Activated CD8-positive, alpha-beta T cell treated with anti-CD3 and anti-CD28 coated beads for 36 hours (primary cell): ENCODE data around the gene SSMEM1. TPM values are rescaled to one million over a fixed set of nuclear protein-coding genes. Genes with fewer than 3 reads are reported as not detected.
"Not testable (repeated sequence)": the region's sequence is repeated elsewhere in the genome, so short reads cannot be mapped to it uniquely, and the experiment has no call there.

Experiments used
- ATAC-seq: fragments of 200-7000 bp; cut with Tn5 transposase; one replicate; pipeline ENCODE4 v1.10.0; 2021; ENCODE audit warnings: mild to moderate bottlenecking, moderate library complexity
- CTCF ChIA-PET: fragments of 350-600 bp; sonication (Branson Sonifier 250); formaldehyde crosslinking; loops from one replicate; lab custom pipeline; 2021; ENCODE audit warnings: antibody characterized with exemption; lab: Charles Lee
- POLR2A ChIA-PET: fragments of 350-600 bp; sonication (Branson Sonifier 250); formaldehyde crosslinking; loops from one replicate; lab custom pipeline; 2021; ENCODE audit warnings: antibody characterized with exemption; lab: Charles Lee
- DNase-seq: peaks from one replicate; pipeline ENCODE4 v3.0.0-alpha.2; 2020
- H3K27ac Mint-ChIP-seq: one replicate; pipeline ENCODE4 v1.8.0; 2021; ENCODE audit warnings: mild to moderate bottlenecking, mixed read lengths
- H3K27me3 Mint-ChIP-seq: one replicate; pipeline ENCODE4 v1.8.0; 2021; ENCODE audit warnings: mixed read lengths
- H3K36me3 Mint-ChIP-seq: one replicate; pipeline ENCODE4 v1.8.0; 2021; ENCODE audit warnings: low read depth, mixed read lengths
- H3K4me1 Mint-ChIP-seq: one replicate; pipeline ENCODE4 v1.8.0; 2021; ENCODE audit warnings: low read depth, mixed read lengths
- H3K4me3 Mint-ChIP-seq: one replicate; pipeline ENCODE4 v1.8.0; 2021; ENCODE audit warnings: mild to moderate bottlenecking, moderate library complexity, mixed read lengths
- H3K9me3 Mint-ChIP-seq: one replicate; pipeline ENCODE4 v1.8.0; 2021; ENCODE audit warnings: mixed read lengths
- intact Hi-C: fragments of 100-400 bp; cut with micrococcal nuclease; formaldehyde crosslinking; loops from one replicate; pipeline ENCODE4 v1.10.0; 2022
- total RNA-seq, 2 experiments: library from RNA; stranded (reverse); gene quantifications; one replicate each; pipeline ENCODE4 v1.2.3, GENCODE V29; 2021
- TF ChIP-seq, protein P1 (sequence below): fragments of 200-600 bp; IDR thresholded peaks from one replicate; pipeline ENCODE4 v1.8.0; 2022; ENCODE audit warnings: antibody characterized with exemption, mild to moderate bottlenecking

Gene SSMEM1
- total RNA-seq, 2 experiments from 2014 or later, result not detected

GRCh38 chr7:130232209-130232608 is 24.5 kb downstream of the SSMEM1 start:
- intact Hi-C loops, result no loop called here
- peaks cover 2% of the 10 kb centered on the region for H3K27me3 Mint-ChIP-seq
- H3K36me3 Mint-ChIP-seq, result no peaks in the 10 kb centered on the region
- no peaks in the 10 kb centered on the region for H3K4me1 Mint-ChIP-seq
- TF ChIP-seq, protein P1, sequence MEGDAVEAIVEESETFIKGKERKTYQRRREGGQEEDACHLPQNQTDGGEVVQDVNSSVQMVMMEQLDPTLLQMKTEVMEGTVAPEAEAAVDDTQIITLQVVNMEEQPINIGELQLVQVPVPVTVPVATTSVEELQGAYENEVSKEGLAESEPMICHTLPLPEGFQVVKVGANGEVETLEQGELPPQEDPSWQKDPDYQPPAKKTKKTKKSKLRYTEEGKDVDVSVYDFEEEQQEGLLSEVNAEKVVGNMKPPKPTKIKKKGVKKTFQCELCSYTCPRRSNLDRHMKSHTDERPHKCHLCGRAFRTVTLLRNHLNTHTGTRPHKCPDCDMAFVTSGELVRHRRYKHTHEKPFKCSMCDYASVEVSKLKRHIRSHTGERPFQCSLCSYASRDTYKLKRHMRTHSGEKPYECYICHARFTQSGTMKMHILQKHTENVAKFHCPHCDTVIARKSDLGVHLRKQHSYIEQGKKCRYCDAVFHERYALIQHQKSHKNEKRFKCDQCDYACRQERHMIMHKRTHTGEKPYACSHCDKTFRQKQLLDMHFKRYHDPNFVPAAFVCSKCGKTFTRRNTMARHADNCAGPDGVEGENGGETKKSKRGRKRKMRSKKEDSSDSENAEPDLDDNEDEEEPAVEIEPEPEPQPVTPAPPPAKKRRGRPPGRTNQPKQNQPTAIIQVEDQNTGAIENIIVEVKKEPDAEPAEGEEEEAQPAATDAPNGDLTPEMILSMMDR, result no peak
- DNase-seq (no peak), ATAC-seq (no peak)
- no peak overlapping the region for H3K4me3 Mint-ChIP-seq
- no peaks in the 10 kb centered on the region for H3K9me3 Mint-ChIP-seq
- POLR2A ChIA-PET, result interaction anchor here (0.5 kb wide), 1 partner anchor 553 kb away, joined by 3 read pairs; no protein-coding TSS in a partner anchor
- H3K27ac Mint-ChIP-seq, result no peak overlapping the region
- CTCF ChIA-PET, result no interaction called here

GRCh38 chr7:130234078-130234477 is 26.4 kb downstream of the SSMEM1 start:
- DNase-seq (no peak), ATAC-seq (no peak)
- H3K4me1 Mint-ChIP-seq, result no peaks in the 10 kb centered on the region
- ChIA-PET POLR2A (no interaction called here), CTCF (no interaction called here)
- H3K27ac Mint-ChIP-seq, result no peak overlapping the region
- H3K27me3 Mint-ChIP-seq, result peaks cover 3% of the 10 kb centered on the region
- TF ChIP-seq, protein P1, result no peak
- no peak overlapping the region for H3K4me3 Mint-ChIP-seq
- intact Hi-C loops, result no loop called here
- H3K9me3 Mint-ChIP-seq, result no peaks in the 10 kb centered on the region
- H3K36me3 Mint-ChIP-seq, result no peaks in the 10 kb centered on the region

DNA sequence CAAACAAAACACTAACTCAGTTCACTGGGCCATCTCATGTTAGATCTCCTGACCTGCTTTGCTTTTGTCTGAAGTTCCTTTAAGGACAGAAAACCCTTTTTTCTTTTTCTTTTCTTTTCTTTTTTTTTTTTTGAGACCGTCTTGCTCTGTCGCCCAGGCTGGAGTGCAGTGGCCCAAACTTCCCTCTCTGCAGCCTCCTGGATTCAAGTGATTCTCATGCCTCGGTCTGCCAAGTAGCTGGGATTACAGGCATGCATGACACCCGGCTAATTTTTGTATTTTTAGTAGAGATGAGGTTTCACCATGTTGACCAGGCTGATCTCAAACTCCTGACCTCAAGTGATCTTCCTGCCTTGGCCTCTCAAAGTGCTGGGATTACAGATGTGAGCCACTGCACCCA is 28.7 kb downstream of the SSMEM1 start:
- H3K9me3 Mint-ChIP-seq, ATAC-seq, intact Hi-C loops, H3K27me3 Mint-ChIP-seq, H3K27ac Mint-ChIP-seq, H3K4me1 Mint-ChIP-seq, H3K36me3 Mint-ChIP-seq, H3K4me3 Mint-ChIP-seq, DNase-seq, POLR2A ChIA-PET: not testable (repeated sequence)
- CTCF ChIA-PET, result interaction anchor here (0.8 to 2.4 kb wide), 2 partner anchors 141 to 522 kb away, joined by 3 to 7 read pairs; no protein-coding TSS in a partner anchor

DNA sequence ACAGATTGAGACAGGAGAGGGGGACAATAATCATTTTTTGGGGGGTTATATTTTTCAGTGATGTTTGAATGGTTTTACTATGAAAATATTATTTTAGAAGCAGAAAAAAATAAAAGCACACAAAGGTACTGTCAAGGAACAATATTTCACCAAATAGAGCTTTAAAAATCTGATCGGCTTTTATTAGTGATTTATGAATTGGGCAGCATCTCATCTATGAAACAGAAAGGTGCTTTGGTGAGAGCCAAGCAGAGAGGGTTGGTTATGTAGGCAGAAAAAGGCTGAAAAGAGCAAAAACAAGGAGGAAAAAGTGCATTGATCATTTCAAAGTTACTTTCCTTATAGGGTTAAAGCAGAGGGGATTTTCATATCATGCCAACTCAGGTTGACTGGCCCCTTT is 32.6 kb downstream of the SSMEM1 start:
- TF ChIP-seq, protein P1, result no peak
- H3K27ac Mint-ChIP-seq, result no peak overlapping the region
- CTCF ChIA-PET, result interaction anchor here (0.7 to 2.1 kb wide), 4 partner anchors 17 to 518 kb away, joined by 3 to 7 read pairs (median 4); no protein-coding TSS in a partner anchor
- H3K4me1 Mint-ChIP-seq, result peaks cover 8% of the 10 kb centered on the region
- peaks cover 3% of the 10 kb centered on the region for H3K27me3 Mint-ChIP-seq
- H3K36me3 Mint-ChIP-seq, result no peaks in the 10 kb centered on the region
- H3K9me3 Mint-ChIP-seq, result no peaks in the 10 kb centered on the region
- POLR2A ChIA-PET, result no interaction called here
- H3K4me3 Mint-ChIP-seq, result no peak overlapping the region
- intact Hi-C loops, result loop anchor here (10.0 kb wide), 2 partner anchors 245 to 515 kb away; no protein-coding TSS in a partner anchor
- no peak for DNase-seq
- ATAC-seq, result no peak

DNA sequence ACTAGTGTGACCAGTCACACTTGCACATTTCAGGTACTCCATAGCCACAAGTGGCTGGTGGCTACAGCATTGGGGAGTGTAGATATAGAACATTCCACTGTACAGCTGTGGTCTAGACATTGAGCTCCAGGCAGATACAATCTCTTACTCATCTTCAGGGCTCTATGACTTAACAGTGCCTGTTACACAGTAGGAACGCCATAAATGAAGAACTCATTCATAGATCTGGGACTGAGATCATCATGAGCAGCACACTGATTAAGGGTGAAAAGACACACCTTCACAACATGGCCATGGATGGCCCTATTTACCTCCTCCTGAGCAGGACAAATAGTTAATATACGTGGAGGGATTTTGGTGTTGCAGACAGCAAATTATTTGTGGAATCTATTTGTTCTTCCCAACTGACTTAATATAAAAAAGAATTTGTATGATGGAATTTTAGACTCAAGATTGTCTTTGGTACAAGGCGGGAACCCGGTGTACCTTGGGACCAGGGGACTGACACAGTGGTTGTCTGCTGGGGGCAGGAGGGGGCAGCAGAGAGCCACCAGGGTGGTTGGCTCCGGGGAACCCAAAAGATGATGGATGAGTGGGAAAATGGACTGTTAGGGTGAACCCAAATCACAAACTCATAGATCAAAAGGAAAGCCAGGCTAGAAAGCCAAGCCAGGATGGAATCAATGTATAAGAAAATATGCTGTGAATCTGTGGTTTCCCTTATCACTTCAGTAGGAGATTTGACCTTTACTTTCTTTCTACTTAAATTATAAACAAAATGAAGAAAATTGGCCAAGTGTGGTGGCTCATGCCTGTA is 34.7 kb downstream of the SSMEM1 start:
- POLR2A ChIA-PET, result no interaction called here
- Mint-ChIP-seq H3K4me1 (peaks cover 8% of the 10 kb centered on the region), H3K9me3 (peaks cover 2% of the 10 kb centered on the region), H3K4me3 (no peak overlapping the region), H3K27ac (no peak overlapping the region), H3K27me3 (no peaks in the 10 kb centered on the region), H3K36me3 (no peaks in the 10 kb centered on the region)
- DNase-seq (peak; percentile 72), ATAC-seq (peak; percentile 84)
- CTCF ChIA-PET, result interaction anchor here (0.7 to 2.1 kb wide), 9 partner anchors 15 to 515 kb away, joined by 3 to 8 read pairs (median 6); no protein-coding TSS in a partner anchor
- TF ChIP-seq, protein P1, result peak; percentile 90
- intact Hi-C loops, result loop anchor here (10.0 kb wide), 2 partner anchors 242 to 512 kb away; no protein-coding TSS in a partner anchor

DNA sequence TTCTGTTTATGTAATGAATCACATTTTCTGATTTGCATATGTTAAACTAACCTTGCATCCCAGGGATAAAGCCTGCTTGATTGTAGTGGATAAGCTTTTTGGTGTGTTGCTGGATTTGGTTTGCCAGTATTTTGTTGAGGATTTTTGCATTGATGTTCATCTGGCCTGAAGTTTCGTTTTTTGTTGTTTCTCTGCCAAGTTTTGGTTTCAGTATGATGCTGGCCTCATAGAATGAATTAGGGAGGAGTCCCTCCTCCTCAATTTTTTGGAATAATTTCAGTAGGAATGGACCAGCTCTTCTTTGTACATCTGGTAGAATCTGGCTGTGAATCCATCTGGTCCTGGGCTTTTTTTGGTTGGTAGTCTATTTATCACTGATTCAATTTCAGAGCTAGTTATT is 35.8 kb downstream of the SSMEM1 start:
- ATAC-seq, H3K27ac Mint-ChIP-seq, H3K36me3 Mint-ChIP-seq, H3K9me3 Mint-ChIP-seq, POLR2A ChIA-PET, H3K4me1 Mint-ChIP-seq, H3K4me3 Mint-ChIP-seq, DNase-seq, H3K27me3 Mint-ChIP-seq: not testable (repeated sequence)
- CTCF ChIA-PET, result interaction anchor here (0.7 to 2.0 kb wide), 10 partner anchors 8 to 514 kb away, joined by 3 to 8 read pairs (median 4); no protein-coding TSS in a partner anchor
- intact Hi-C loops, result loop anchor here (10.0 kb wide), 2 partner anchors 241 to 511 kb away; no protein-coding TSS in a partner anchor

DNA sequence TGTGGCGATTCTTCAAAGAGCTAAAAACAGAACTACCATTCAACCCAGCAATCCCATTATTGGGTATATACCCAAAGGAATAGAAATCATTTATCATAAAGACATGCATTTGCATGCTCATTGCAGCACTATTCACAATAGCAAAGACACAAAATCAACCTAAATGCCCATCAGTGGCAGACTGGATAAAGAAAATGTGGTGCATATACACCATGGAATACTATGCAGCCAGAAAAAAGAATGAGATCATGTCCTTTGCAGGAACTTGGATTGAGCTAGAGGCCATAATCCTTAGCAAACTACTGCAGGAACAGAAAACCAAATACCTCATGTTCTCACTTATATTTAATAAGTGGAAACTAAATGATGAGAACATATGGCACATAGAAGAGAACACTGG is 38.8 kb downstream of the SSMEM1 start:
- H3K27ac Mint-ChIP-seq, DNase-seq, H3K36me3 Mint-ChIP-seq, H3K9me3 Mint-ChIP-seq, H3K4me3 Mint-ChIP-seq, H3K27me3 Mint-ChIP-seq, H3K4me1 Mint-ChIP-seq, ATAC-seq: not testable (repeated sequence)
- CTCF ChIA-PET, result interaction anchor here (0.9 to 1.3 kb wide), 2 partner anchors 231 to 511 kb away, joined by 3 read pairs; no protein-coding TSS in a partner anchor
- POLR2A ChIA-PET, result interaction anchor here (1.0 kb wide), 1 partner anchor 30 kb away, joined by 3 read pairs; no protein-coding TSS in a partner anchor
- intact Hi-C loops, result loop anchor here (10.0 kb wide), 2 partner anchors 238 to 508 kb away; no protein-coding TSS in a partner anchor

DNA sequence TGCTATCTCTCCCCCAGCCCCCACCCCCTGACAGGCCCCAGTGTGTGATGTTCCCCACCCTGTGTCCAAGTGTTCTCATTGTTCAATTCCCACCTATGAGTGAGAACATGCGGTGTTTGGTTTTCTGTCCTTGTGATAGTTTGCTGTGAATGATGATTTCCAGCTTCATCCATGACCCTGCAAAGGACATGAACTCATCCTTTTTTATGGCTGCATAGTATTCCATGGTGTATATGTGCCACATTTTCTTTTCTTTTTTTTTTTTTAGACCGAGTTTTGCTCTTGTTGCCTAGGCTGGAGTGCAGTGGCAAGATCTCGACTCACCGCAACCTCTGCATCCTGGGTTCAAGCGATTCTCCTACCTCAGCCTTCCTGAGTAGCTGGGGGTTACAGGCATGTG is 41.2 kb downstream of the SSMEM1 start:
- H3K27me3 Mint-ChIP-seq, H3K4me3 Mint-ChIP-seq, CTCF ChIA-PET, ATAC-seq, H3K36me3 Mint-ChIP-seq, DNase-seq, H3K9me3 Mint-ChIP-seq, H3K4me1 Mint-ChIP-seq, H3K27ac Mint-ChIP-seq, POLR2A ChIA-PET: not testable (repeated sequence)
- intact Hi-C loops, result loop anchor here (10.0 kb wide), 2 partner anchors 236 to 506 kb away; no protein-coding TSS in a partner anchor
